ENCODE results near the gene MGAT4A. TPM values are rescaled to one million over a fixed set of nuclear protein-coding genes. Genes with fewer than 3 reads are reported as not detected.

The MGAT4A gene
- total and polyA plus RNA-seq, 2 of the 8 experiments (the other 6 are each of a cell fraction or from before 2014, with no cell fraction given), result 1.4 to 7.7 TPM

GRCh38 chr2:98615481-98615880 lies 115.5 kb downstream of the MGAT4A start:
- ChIA-PET CTCF (ENCODE audit: partially characterized antibody) (interaction anchor here (1.0 to 1.1 kb wide), 2 partner anchors 225 to 346 kb away, joined by 3 to 4 read pairs; no protein-coding TSS in a partner anchor), POLR2A (ENCODE audit: partially characterized antibody) (no interaction called here)
- Histone ChIP-seq H3K4me1 (replicated peaks in 1 of 4; ENCODE audit: control insufficient read depth in 3 of 4, insufficient read depth in 4 of 4, low read length in 3 of 4) (no peaks in the 10 kb centered on the region), H3K9ac (replicated peaks in 1 of 4; ENCODE audit: extremely low read depth in 1 of 4, low read depth in 3 of 4, low read length in 3 of 4) (no peak overlapping the region), H3K4me3 (ENCODE audit: extremely low read depth in 1 of 4, insufficient read depth in 2 of 4, low read depth in 3 of 4, low read length in 4 of 4) (no peak overlapping the region), H3K27me3 (replicated peaks in 1 of 4; ENCODE audit: control insufficient read depth in 3 of 4, extremely low read depth in 1 of 4, insufficient read depth in 3 of 4, low read length in 3 of 4) (peaks cover 0 to 1% (median 0%) of the 10 kb centered on the region in 4 experiments; a peak in 1 of 7 replicates), H2BK12ac (ENCODE audit: low read depth, low read length) (no peak overlapping the region), H3K14ac (ENCODE audit: insufficient read length) (no peak overlapping the region), H3K56ac (replicated peaks; ENCODE audit: insufficient read length, low read depth, low read length) (no peak overlapping the region), H3K4ac (replicated peaks; ENCODE audit: insufficient read length, low read depth, low read length) (no peak overlapping the region), H3K9me3 (ENCODE audit: insufficient read depth in 2 of 2, low read depth in 1 of 2, low read length in 1 of 2) (no peaks in the 10 kb centered on the region), H4K5ac (ENCODE audit: insufficient read length, low read depth, low read length) (no peak overlapping the region), H2BK120ac (replicated peaks; ENCODE audit: low read depth, low read length) (no peak overlapping the region), H3K4me2 (ENCODE audit: insufficient read depth in 1 of 2, low read depth in 2 of 2, low read length in 2 of 2) (no peak overlapping the region), H2AK5ac (ENCODE audit: low read depth, low read length) (no peak overlapping the region), H3K27ac (ENCODE audit: low read depth, low read length) (no peak overlapping the region), H2BK15ac (ENCODE audit: low read length) (no peak overlapping the region), H3K18ac (ENCODE audit: extremely low read depth, low read length) (no peak overlapping the region), H2BK5ac (ENCODE audit: low read depth, low read length) (no peak overlapping the region), H3K79me2 (ENCODE audit: control insufficient read depth in 1 of 2, insufficient read depth in 2 of 2, low read length in 2 of 2) (no peaks in the 10 kb centered on the region), H3K79me1 (ENCODE audit: low read depth, low read length) (0 out of 2 replicates have a peak, but pooled peaks cover 3% of the 10 kb centered on the region), H4K8ac (ENCODE audit: extremely low read depth, insufficient read depth, low read length) (no peak overlapping the region), H3K23me2 (ENCODE audit: low read depth, low read length) (no peaks in the 10 kb centered on the region), H2BK20ac (ENCODE audit: low read length) (no peak overlapping the region), H4K20me1 (replicated peaks in 1 of 2; ENCODE audit: control insufficient read depth in 1 of 2, insufficient read depth in 2 of 2, low read length in 2 of 2) (no peaks in the 10 kb centered on the region), H2AFZ (ENCODE audit: low read length) (no peak overlapping the region), H3K36me3 (ENCODE audit: control insufficient read depth in 2 of 4, insufficient read depth in 4 of 4, low read length in 3 of 4) (peaks cover 2 to 61% (median 23%) of the 10 kb centered on the region in 4 experiments), H4K91ac (replicated peaks; ENCODE audit: insufficient read length, low read length) (no peak overlapping the region), H3K23ac (ENCODE audit: insufficient read length) (no peak overlapping the region)
- FAIRE-seq (no peak), DNase-seq (ENCODE audit: low read depth in 1 of 2, low spot score in 2 of 2) (no peak)
- no peak for TF ChIP-seq FOSL1 (IDR thresholded peaks at IDR 0.05; ENCODE audit: insufficient read depth, low read depth, low read length)
- TF ChIP-seq, protein P1, sequence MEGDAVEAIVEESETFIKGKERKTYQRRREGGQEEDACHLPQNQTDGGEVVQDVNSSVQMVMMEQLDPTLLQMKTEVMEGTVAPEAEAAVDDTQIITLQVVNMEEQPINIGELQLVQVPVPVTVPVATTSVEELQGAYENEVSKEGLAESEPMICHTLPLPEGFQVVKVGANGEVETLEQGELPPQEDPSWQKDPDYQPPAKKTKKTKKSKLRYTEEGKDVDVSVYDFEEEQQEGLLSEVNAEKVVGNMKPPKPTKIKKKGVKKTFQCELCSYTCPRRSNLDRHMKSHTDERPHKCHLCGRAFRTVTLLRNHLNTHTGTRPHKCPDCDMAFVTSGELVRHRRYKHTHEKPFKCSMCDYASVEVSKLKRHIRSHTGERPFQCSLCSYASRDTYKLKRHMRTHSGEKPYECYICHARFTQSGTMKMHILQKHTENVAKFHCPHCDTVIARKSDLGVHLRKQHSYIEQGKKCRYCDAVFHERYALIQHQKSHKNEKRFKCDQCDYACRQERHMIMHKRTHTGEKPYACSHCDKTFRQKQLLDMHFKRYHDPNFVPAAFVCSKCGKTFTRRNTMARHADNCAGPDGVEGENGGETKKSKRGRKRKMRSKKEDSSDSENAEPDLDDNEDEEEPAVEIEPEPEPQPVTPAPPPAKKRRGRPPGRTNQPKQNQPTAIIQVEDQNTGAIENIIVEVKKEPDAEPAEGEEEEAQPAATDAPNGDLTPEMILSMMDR (IDR thresholded peaks at IDR 0.05; ENCODE audit: control extremely low read depth in 1 of 3, insufficient read depth in 1 of 3, low read depth in 1 of 3, low read length in 3 of 3), result peak in 2 of 3 experiments; percentile 10 to 20; a peak in 2 of 4 replicates
- whole genome bisulfite sequencing, 2 experiments (ENCODE audit: extremely low coverage in 1 of 2, insufficient coverage in 1 of 2, insufficient read length in 1 of 2, insufficient replicate concordance in 2 of 2, low coverage in 1 of 2, low lambda C conversion rate in 2 of 2, missing lambda C conversion rate in 1 of 2), result 81% methylated on average over 5 of the region's 5 CpGs; no CpG with 5 or more reads in 1 of the 2 experiments

All from H1 (cell line).